Kidney (tissue), 14 donors: ENCODE data around the gene SAMD4A. TPM values are rescaled to one million over a fixed set of nuclear protein-coding genes. Genes with fewer than 3 reads are reported as not detected.
A peak's percentile ranks its signal among the peaks of the same experiment; 100 is the strongest.

Experiments used
- DNase-seq, 5 donors: peaks; one replicate each; pipeline ENCODE4 v3.0.0-alpha.2; 2013 to 2020
- FAIRE-seq: peaks from 2 replicates; lab custom pipeline; 2012; peaks lifted over from hg19 to GRCh38; lab: Jason Lieb, UNC
- H3K27ac ChIP-seq, 2 donors: one replicate each; pipeline ENCODE4 v1.7.0; 2013; ENCODE audit warnings: low read depth in 2 of 2, low read length in 2 of 2, inconsistent platforms in 1 of 2
- H3K27me3 ChIP-seq: one replicate; pipeline ENCODE4 v1.7.1; 2013; ENCODE audit warnings: low read length, inconsistent platforms; ENCODE audit not compliant: control insufficient read depth, insufficient read depth
- H3K36me3 ChIP-seq, 3 donors: one replicate each; pipeline versions ENCODE4 v1.7.0 to v1.7.1; 2013; ENCODE audit warnings: low read length in 3 of 3, control low read depth in 1 of 3, inconsistent platforms in 1 of 3; ENCODE audit not compliant: insufficient read depth in 3 of 3, control insufficient read depth in 2 of 3
- H3K4me1 ChIP-seq, 3 donors: one replicate each; pipeline versions ENCODE4 v1.7.0 to v1.7.1; 2013; ENCODE audit warnings: low read length in 3 of 3, inconsistent platforms in 1 of 3, low read depth in 1 of 3; ENCODE audit not compliant: control insufficient read depth in 2 of 3, insufficient read depth in 2 of 3
- H3K4me3 ChIP-seq, 3 donors: one replicate each; pipeline versions ENCODE4 v1.7.0 to v1.8.1; 2013; ENCODE audit warnings: low read length in 3 of 3, control low read depth in 1 of 3, inconsistent platforms in 1 of 3
- H3K9ac ChIP-seq, 3 donors: one replicate each; pipeline versions ENCODE4 v1.7.0 to v1.7.1; 2013; ENCODE audit warnings: low read length in 3 of 3, control low read depth in 1 of 3, inconsistent platforms in 1 of 3
- H3K9me3 ChIP-seq, 3 donors: one replicate each; pipeline versions ENCODE4 v1.7.0 to v1.7.1; 2013; ENCODE audit warnings: low read length in 3 of 3, control low read depth in 1 of 3, inconsistent platforms in 1 of 3; ENCODE audit not compliant: control insufficient read depth in 2 of 3, insufficient read depth in 1 of 3
- CTCF ChIP-seq: IDR thresholded peaks from 3 replicates; pipeline ENCODE4 v1.5.1; 2012; ENCODE audit warnings: mild to moderate bottlenecking, moderate library complexity, borderline replicate concordance; ENCODE audit not compliant: insufficient read depth; ENCODE audit errors: extremely low read depth
- intact Hi-C: fragments of 100-400 bp; cut with DNase I; formaldehyde crosslinking; loops from one replicate; pipeline ENCODE4 v1.11.1; 2022
- polyA plus RNA-seq: library from polyadenylated mRNA; stranded (reverse); fragments of 350-450 nt; fragmentation: Illumina TruSeq; extraction: RNeasy Lipid Tissue Mini Kit (QIAGEN cat#74804); gene quantifications from one replicate; pipeline ENCODE4 v1.2.3, GENCODE V29; 2014; ENCODE audit warnings: low read depth, low replicate concordance; ENCODE audit not compliant: insufficient read depth
- total RNA-seq: library from RNA; stranded (reverse); fragmentation: NEBNext Ultra II Directional; extraction: Animal tissue kit (Norgen Biotek cat#: 25700); gene quantifications from one replicate; pipeline ENCODE4 v1.2.1, GENCODE V29; 2021
- donor health status: control.
- donor health status: control.
- donor health status: control.
- donor health status: control.
- donor health status: control.
- donor health status: DM: yes; HTN: yes; CAD: no.
- donor health status: Normal renal cell carcinoma (clear cell type).

Gene SAMD4A
- total and polyA plus RNA-seq, 2 donors from 2014 or later, result 7.4 to 46.5 TPM

- intact Hi-C loops, result no loop called here
- no peak overlapping the region for H3K27ac ChIP-seq
- no peak for TF ChIP-seq CTCF
- no peak for FAIRE-seq
- peaks cover 0 to 7% (median 5%) of the 10 kb centered on the region in 3 donors for H3K4me1 ChIP-seq
- DNase-seq, result no peak
- no peak overlapping the region for H3K9ac ChIP-seq
- no peaks in the 10 kb centered on the region for H3K36me3 ChIP-seq
- no peak overlapping the region for H3K4me3 ChIP-seq
- no peaks in the 10 kb centered on the region for H3K9me3 ChIP-seq
- H3K27me3 ChIP-seq, result no peaks in the 10 kb centered on the region
These were observed 66.1 kb downstream of the SAMD4A start for GRCh38 chr14:54633076-54633475.

- Histone ChIP-seq H3K27me3 (no peaks in the 10 kb centered on the region), H3K9me3 (no peaks in the 10 kb centered on the region), H3K4me3 (no peak overlapping the region), H3K9ac (no peak overlapping the region), H3K27ac (no peak overlapping the region), H3K4me1 (no peaks in the 10 kb centered on the region), H3K36me3 (no peaks in the 10 kb centered on the region)
- no peak for TF ChIP-seq CTCF
- intact Hi-C loops, result no loop called here
- DNase-seq (peak in 1 of 5 donors; percentile 10), FAIRE-seq (no peak)
These were observed 70.6 kb downstream of the SAMD4A start for GRCh38 chr14:54637270-54638134.

- FAIRE-seq (no peak), DNase-seq (peak in 3 of 5 donors; percentile 38 to 68 (median 62))
- Histone ChIP-seq H3K36me3 (no peaks in the 10 kb centered on the region), H3K27me3 (no peaks in the 10 kb centered on the region), H3K4me1 (no peaks in the 10 kb centered on the region), H3K9ac (no peak overlapping the region), H3K4me3 (no peak overlapping the region), H3K9me3 (no peaks in the 10 kb centered on the region), H3K27ac (no peak overlapping the region)
- no peak for TF ChIP-seq CTCF
- intact Hi-C loops, result no loop called here
These were observed 71.2 kb downstream of the SAMD4A start for GRCh38 chr14:54638135-54638446.

- DNase-seq (no peak), FAIRE-seq (no peak)
- no peak overlapping the region for H3K9ac ChIP-seq
- no peak overlapping the region for H3K4me3 ChIP-seq
- H3K9me3 ChIP-seq, result no peaks in the 10 kb centered on the region
- H3K27ac ChIP-seq, result no peak overlapping the region
- no peaks in the 10 kb centered on the region for H3K36me3 ChIP-seq
- intact Hi-C loops, result no loop called here
- no peaks in the 10 kb centered on the region for H3K27me3 ChIP-seq
- H3K4me1 ChIP-seq, result no peaks in the 10 kb centered on the region
- no peak for TF ChIP-seq CTCF
These were observed 72.7 kb downstream of the SAMD4A start for GRCh38 chr14:54639611-54640010.
